ENCODE measurements around the gene JAZF1.

Gene JAZF1

GRCh38 chr7:28024786-28025334 is 155.7 kb downstream of the JAZF1 start:
- Histone ChIP-seq H3K4me3 (replicated peaks; ENCODE audit: insufficient read depth, low read length) (no peak overlapping the region), H3K27ac (replicated peaks) (no peak overlapping the region), H3K27me3 (ENCODE audit: insufficient read depth, poor library complexity, severe bottlenecking) (no peaks in the 10 kb centered on the region)
- no peak for DNase-seq (ENCODE audit: low read depth in 1 of 2, low spot score in 1 of 2)
- no peak for TF ChIP-seq SPI1 (IDR thresholded peaks at IDR 0.05; ENCODE audit: borderline replicate concordance, low read depth)
- TF ChIP-seq, protein P1, sequence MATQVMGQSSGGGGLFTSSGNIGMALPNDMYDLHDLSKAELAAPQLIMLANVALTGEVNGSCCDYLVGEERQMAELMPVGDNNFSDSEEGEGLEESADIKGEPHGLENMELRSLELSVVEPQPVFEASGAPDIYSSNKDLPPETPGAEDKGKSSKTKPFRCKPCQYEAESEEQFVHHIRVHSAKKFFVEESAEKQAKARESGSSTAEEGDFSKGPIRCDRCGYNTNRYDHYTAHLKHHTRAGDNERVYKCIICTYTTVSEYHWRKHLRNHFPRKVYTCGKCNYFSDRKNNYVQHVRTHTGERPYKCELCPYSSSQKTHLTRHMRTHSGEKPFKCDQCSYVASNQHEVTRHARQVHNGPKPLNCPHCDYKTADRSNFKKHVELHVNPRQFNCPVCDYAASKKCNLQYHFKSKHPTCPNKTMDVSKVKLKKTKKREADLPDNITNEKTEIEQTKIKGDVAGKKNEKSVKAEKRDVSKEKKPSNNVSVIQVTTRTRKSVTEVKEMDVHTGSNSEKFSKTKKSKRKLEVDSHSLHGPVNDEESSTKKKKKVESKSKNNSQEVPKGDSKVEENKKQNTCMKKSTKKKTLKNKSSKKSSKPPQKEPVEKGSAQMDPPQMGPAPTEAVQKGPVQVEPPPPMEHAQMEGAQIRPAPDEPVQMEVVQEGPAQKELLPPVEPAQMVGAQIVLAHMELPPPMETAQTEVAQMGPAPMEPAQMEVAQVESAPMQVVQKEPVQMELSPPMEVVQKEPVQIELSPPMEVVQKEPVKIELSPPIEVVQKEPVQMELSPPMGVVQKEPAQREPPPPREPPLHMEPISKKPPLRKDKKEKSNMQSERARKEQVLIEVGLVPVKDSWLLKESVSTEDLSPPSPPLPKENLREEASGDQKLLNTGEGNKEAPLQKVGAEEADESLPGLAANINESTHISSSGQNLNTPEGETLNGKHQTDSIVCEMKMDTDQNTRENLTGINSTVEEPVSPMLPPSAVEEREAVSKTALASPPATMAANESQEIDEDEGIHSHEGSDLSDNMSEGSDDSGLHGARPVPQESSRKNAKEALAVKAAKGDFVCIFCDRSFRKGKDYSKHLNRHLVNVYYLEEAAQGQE (IDR thresholded peaks at IDR 0.05; ENCODE audit: insufficient replicate concordance, low read depth) = no peak
- no peak for TF ChIP-seq POLR2AphosphoS5 (IDR thresholded peaks at IDR 0.05; ENCODE audit: low read depth)
- no peak for TF ChIP-seq GABPA (IDR thresholded peaks at IDR 0.05; ENCODE audit: low read depth)
- TF ChIP-seq, protein P2, sequence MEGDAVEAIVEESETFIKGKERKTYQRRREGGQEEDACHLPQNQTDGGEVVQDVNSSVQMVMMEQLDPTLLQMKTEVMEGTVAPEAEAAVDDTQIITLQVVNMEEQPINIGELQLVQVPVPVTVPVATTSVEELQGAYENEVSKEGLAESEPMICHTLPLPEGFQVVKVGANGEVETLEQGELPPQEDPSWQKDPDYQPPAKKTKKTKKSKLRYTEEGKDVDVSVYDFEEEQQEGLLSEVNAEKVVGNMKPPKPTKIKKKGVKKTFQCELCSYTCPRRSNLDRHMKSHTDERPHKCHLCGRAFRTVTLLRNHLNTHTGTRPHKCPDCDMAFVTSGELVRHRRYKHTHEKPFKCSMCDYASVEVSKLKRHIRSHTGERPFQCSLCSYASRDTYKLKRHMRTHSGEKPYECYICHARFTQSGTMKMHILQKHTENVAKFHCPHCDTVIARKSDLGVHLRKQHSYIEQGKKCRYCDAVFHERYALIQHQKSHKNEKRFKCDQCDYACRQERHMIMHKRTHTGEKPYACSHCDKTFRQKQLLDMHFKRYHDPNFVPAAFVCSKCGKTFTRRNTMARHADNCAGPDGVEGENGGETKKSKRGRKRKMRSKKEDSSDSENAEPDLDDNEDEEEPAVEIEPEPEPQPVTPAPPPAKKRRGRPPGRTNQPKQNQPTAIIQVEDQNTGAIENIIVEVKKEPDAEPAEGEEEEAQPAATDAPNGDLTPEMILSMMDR (IDR thresholded peaks at IDR 0.05; ENCODE audit: insufficient read depth, low read length) = no peak

DNA sequence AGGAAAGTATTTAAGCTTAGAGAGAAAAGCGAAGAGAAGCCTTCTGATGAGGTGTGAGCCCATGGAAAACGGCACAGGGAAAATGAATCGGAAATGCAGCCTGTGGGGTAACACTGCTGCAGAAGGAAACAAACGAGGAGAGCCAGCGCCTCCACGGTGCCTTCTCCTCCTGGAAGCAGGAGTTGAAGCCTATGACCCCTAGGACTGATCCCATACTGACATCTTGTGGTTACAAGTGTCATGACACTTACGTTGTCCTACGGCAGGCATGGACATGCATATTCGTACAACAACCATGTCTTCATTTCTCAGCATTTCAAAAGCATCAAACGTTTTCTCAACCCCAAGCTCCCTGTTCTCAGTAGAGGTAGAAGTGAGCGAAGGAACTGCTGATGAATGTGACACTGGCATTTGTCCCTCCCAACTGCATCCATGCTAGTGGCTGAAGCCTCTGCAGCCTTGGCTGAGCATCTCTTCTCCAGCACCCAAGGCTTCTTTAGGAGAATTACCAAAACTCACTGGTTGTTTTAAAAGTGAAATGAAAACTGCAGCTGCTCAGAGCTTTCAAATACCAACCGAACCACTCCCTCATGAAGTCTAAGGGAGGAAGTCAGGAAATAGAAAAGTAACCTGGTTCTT is 160.2 kb downstream of the JAZF1 start:
- no peak overlapping the region for H3K4me3 ChIP-seq (replicated peaks; ENCODE audit: insufficient read depth, low read length)
- no peaks in the 10 kb centered on the region for H3K27me3 ChIP-seq (ENCODE audit: insufficient read depth, poor library complexity, severe bottlenecking)
- H3K27ac ChIP-seq (replicated peaks) = no peak overlapping the region
- DNase-seq (ENCODE audit: low read depth in 1 of 2, low spot score in 1 of 2) = peak; percentile 47 to 73
- TF ChIP-seq, protein P2 (IDR thresholded peaks at IDR 0.05; ENCODE audit: insufficient read depth, low read length) = peak; percentile 77
- TF ChIP-seq, protein P1 (IDR thresholded peaks at IDR 0.05; ENCODE audit: insufficient replicate concordance, low read depth) = no peak
- TF ChIP-seq POLR2AphosphoS5 (IDR thresholded peaks at IDR 0.05; ENCODE audit: low read depth) (no peak), SPI1 (IDR thresholded peaks at IDR 0.05; ENCODE audit: borderline replicate concordance, low read depth) (no peak), GABPA (IDR thresholded peaks at IDR 0.05; ENCODE audit: low read depth) (no peak)

DNA sequence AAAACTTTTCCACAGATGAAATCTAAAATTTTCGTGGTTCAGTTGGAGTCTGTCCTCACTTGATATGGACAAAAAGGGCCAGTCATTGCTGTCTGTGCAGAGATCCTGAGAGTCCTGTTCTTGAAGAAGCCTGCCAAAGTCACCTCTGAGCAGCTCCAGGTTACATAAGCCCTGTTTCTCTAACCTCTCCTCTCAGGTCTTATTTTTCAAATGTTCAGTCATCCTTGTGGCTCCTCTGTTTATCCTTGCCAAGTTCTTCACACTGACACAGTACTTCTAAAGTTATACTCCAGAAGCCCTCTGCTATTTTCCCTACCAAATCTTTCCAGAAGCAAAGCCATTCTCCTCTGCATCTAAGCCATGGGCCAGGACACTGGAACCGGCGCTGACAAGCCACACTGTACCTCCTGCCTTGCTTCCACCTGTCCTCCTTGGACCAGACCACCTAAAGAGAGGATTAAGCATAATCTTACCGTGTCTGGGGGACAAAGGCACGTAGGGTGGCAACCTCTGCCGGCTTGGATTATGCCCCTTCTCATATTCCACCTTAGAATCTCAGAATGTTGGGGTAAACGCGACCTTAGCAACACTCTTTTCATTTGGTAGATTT is 161.6 kb downstream of the JAZF1 start:
- TF ChIP-seq GABPA (IDR thresholded peaks at IDR 0.05; ENCODE audit: low read depth) = no peak
- no peak for TF ChIP-seq POLR2AphosphoS5 (IDR thresholded peaks at IDR 0.05; ENCODE audit: low read depth)
- TF ChIP-seq, protein P2 (IDR thresholded peaks at IDR 0.05; ENCODE audit: insufficient read depth, low read length) = no peak
- TF ChIP-seq, protein P1 (IDR thresholded peaks at IDR 0.05; ENCODE audit: insufficient replicate concordance, low read depth) = no peak
- no peak for TF ChIP-seq SPI1 (IDR thresholded peaks at IDR 0.05; ENCODE audit: borderline replicate concordance, low read depth)
- Histone ChIP-seq H3K27ac (replicated peaks) (no peak overlapping the region), H3K4me3 (replicated peaks; ENCODE audit: insufficient read depth, low read length) (no peak overlapping the region), H3K27me3 (ENCODE audit: insufficient read depth, poor library complexity, severe bottlenecking) (no peaks in the 10 kb centered on the region)
- DNase-seq (ENCODE audit: low read depth in 1 of 2, low spot score in 1 of 2) = no peak

Data from HL-60 (cell line).